H1 (cell line): ENCODE measurements around the gene UBTD1.

Source experiments
- CTCF ChIP-seq, 3 experiments: IDR thresholded peaks; 1 replicate in 2 of 3; 2 replicates in 1 of 3; pipeline versions ENCODE4 v1.5.1 to v1.6.1; 2011; ENCODE audit warnings: low read length in 3 of 3, mild to moderate bottlenecking in 3 of 3, inconsistent platforms in 2 of 3, low read depth in 1 of 3, moderate library complexity in 1 of 3; ENCODE audit not compliant: insufficient read depth in 1 of 3; ENCODE audit errors: control extremely low read depth in 1 of 3
- MAX ChIP-seq: IDR thresholded peaks from 2 replicates; pipeline ENCODE4 v1.6.1; 2012; ENCODE audit warnings: inconsistent platforms
- POLR2A ChIP-seq, 2 experiments: IDR thresholded peaks; 1 replicate in 1 of 2; 2 replicates in 1 of 2; pipeline ENCODE4 v1.6.1; 2011; ENCODE audit warnings: low read depth in 2 of 2, low read length in 2 of 2, mild to moderate bottlenecking in 2 of 2; ENCODE audit errors: control extremely low read depth in 1 of 2
- POLR2AphosphoS5 ChIP-seq: IDR thresholded peaks from 2 replicates; pipeline ENCODE4 v1.6.1; 2011; ENCODE audit warnings: low read depth, low read length
- SUZ12 ChIP-seq: fragments of 200-600 bp; sonication (generic); IDR thresholded peaks from 2 replicates; pipeline ENCODE4 v1.6.1; 2012; ENCODE audit warnings: mild to moderate bottlenecking, inconsistent platforms, low read length, moderate library complexity, mixed read lengths
- TEAD4 ChIP-seq: IDR thresholded peaks from 2 replicates; pipeline ENCODE4 v1.6.1; 2012; ENCODE audit warnings: low read depth, low read length, inconsistent platforms, mixed read lengths

GRCh38 chr10:97578171-97578844, 79.6 kb downstream of the UBTD1 start:
- TF ChIP-seq MAX: no peak
- no peak for TF ChIP-seq CTCF (IDR thresholded peaks at IDR 0.05; ENCODE audit: control extremely low read depth in 1 of 3, insufficient read depth in 1 of 3, low read depth in 1 of 3, low read length in 3 of 3)
- no peak for TF ChIP-seq POLR2AphosphoS5
- no peak for TF ChIP-seq TEAD4
- TF ChIP-seq POLR2A (IDR thresholded peaks at IDR 0.05; ENCODE audit: control extremely low read depth in 1 of 2, low read depth in 2 of 2, low read length in 2 of 2): no peak
- no peak for TF ChIP-seq SUZ12
